GM21723 (cell line): ENCODE data around the gene GPR171.

Experiments
- ATAC-seq: cut with Tn5 transposase; IDR thresholded peaks from one replicate; pipeline ENCODE4 v1.9.1; 2021; ENCODE audit warnings: mild to moderate bottlenecking, moderate library complexity; ENCODE audit not compliant: unreplicated experiment

The GPR171 gene

DNA sequence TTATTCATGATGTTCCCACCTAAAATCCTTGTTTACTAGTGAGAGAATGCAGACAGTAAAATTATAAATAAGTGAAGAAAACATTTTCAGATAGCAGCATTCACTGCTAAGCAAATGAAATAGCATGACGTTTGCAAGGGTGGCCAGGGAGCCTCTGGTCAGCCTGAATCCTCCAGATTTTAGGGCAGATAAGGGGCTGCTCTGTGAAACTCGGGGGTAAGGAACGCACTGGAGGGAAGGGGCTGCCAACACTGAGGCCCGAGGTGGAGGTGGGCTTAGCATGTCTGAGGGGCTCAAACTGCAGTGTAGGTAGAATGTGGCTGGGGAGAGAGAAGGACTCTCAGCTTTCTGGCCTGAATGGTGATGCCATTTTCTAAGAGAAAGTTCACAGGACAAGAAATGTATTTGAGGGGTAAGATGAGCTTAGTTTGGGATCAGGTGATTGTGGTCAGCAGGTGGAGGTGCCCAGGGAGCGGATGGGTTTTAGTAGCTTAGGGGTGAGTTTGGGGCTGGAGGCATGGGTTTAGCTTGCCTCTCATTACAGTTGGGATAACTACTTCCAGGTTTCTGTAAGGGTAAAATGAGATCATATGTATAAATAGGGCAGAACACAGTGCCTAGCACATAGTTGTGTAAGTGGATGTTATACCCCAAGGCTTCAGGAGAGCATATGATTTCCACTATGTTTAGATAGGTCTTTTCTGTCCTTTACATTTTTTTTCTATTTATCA lies 20.5 kb downstream of the GPR171 start:
- ATAC-seq, result no peak

GRCh38 chr3:151178208-151178845 lies 24.7 kb downstream of the GPR171 start:
- ATAC-seq, result no peak

DNA sequence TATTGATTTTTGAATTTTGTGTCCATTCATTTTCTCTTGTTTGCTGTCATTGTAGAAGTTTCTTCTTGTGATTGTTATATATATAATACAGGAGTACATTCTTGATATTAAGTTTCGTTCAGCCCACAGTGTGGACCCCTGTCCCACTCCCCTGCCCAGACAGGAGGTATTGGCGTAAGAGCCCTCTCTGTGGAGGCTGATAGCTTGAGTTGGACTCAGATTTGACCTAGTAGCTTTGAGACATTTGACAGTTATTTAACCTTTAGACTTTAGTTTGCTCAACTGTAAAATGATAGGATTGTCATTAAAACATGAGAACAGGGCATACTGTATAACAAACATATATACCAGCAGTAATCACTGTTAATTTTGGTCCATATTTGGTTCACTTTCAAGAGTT lies 27.1 kb downstream of the GPR171 start:
- ATAC-seq, result no peak

DNA sequence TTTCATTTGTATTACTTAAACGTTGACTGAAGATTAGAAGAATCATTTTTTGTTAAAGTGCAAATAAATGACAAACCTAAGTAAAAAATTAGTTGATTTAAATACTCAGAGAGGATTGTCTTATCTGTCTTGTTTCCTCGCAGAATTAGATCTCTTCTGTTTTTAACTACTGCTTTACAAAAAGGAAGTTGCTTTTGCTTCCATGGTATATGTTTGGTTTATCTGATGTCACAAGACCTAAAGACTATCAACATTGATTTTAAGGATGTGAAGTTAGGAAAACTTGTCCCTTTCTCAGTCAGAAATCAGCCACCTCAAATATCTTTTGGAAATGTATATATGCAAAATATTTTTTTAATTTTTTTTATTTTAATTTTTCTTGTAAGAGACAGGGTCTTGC lies 28.7 kb downstream of the GPR171 start:
- no peak for ATAC-seq

- peak; percentile 68 for ATAC-seq
These were observed 31.8 kb downstream of the GPR171 start for GRCh38 chr3:151171145-151171757.

GRCh38 chr3:151169948-151170679 lies 32.9 kb downstream of the GPR171 start:
- peak; percentile 42 for ATAC-seq

GRCh38 chr3:151169262-151169947 lies 33.6 kb downstream of the GPR171 start:
- ATAC-seq, result peak; percentile 46

DNA sequence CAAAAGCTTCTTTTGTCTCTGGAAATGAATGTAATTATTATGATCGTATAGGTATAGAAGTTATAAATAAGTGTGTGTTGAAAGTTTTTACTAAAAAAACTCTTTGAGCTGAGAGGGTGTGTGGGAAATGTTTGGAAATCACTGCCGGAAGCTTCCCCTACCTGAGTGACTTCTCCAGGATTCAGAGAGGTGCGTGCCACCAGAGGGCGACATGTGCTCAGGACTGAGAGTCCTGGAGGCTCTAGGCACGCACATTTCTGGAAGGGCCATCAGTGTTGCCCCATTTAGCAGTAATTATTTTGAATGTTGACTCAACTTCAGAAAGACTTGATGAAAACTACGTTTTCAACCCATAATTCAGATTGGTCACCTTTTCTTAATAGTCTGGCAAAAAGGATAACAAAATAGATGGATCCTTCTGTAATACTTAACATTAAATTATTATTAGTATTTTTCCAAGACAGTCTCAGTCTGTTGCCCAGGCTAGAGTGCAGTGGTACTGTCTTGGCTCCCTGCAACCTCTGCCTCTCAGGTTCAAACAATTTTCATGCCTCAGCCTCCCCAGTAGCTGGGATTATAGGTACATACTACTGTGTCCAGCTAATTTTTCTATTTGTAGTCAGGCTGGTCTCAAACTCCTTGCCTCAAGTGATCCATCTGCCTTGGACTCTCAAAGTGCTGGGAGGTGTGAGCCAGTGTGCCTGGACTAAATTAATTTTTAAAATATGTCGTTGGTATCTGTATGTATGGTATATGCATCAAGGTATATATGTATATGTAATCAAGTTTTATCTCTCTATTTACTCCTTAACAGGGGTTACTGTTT lies 34.5 kb downstream of the GPR171 start:
- peak; percentile 59 for ATAC-seq

DNA sequence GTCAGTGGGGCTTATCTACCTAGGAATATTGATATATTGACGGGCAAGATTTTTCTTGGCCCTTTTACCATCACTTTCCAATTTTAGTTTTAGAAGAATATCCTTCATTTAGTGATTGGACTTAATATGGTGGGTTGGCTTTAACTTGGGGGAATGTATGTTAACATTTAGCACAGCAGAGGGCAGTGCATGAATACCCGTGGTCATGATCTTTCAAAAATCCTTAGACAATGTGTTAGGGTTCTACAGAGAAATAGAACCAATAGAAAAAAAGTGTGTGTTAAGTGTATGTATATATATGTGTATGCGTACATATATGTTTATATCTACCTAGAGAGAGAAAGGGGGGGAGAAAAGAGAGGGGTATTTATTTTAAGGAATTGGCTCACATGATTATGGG lies 36.9 kb downstream of the GPR171 start:
- no peak for ATAC-seq

- ATAC-seq, result no peak
These were observed 37.8 kb downstream of the GPR171 start for GRCh38 chr3:151165226-151165625.

DNA sequence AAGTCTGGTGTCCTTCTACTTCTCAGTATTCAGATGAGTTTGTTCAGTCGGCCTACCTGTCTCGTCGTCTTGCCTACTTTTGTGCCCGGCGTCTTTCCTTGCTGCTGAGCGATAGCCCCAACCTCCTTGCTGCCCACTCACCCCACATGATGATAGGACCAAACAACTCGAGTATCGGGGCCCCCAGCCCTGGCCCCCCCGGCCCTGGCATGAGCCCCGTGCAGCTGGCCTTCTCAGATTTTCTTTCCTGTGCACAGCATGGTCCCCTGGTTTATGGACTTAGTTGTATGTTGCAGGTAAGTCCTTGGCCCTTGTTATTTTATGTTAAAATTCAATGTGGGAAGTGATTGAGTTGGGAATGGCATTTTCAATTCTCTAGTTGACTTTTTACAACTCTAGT lies 43.2 kb downstream of the GPR171 start:
- no peak for ATAC-seq

DNA sequence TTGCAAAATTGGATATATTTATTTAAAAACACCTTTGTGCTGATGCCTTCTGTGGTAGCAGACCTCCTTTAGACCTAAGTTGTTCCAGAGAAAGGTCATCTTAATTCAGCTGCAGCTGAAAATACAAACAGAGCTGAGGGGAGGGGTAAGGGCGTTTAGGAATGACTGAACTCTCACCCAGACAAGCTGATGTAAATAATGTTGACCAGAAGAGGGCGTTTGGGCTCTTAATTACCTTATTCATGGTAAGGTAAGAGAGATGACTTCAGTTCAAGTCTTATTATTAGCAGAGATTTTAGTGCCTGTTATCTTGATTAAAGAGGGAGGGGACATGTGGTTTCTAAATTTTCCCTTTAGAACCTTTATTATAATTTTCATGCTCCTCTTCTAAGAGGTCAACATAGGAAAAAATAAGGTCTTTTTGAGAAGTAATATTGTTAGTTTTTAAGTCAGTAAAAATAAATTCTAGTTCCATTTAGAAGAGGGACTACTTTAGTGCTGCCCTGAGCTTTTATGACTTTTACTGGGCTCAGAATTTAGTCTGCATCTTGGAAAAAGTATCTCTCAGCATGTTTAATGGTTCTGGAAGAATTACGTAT lies 46.3 kb downstream of the GPR171 start:
- peak; percentile 65 for ATAC-seq

- no peak for ATAC-seq
These were observed 47.4 kb downstream of the GPR171 start for GRCh38 chr3:151155409-151156128.

DNA sequence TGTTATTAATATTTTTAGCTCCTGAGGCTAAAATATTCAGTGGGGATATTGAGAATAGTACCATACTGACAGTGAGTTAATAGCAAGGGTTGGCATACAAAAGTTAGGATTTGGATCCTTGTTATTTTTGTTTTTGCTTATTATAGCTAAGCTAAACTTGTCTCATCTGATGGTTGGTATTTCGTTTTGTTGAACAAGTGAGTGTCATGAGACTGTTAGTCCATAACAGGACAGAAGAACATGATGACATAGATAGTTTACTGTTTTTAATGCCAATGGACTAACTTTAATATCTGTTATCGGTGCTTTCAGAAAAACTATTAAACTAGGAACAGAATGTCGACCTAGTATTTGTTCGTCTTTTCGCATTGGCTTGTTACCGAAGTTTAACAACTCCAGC lies 48.5 kb downstream of the GPR171 start:
- no peak for ATAC-seq

GRCh38 chr3:151152455-151153079 lies 50.4 kb downstream of the GPR171 start:
- no peak for ATAC-seq
